ENCODE measurements around the gene SRXN1. TPM values are rescaled to one million over a fixed set of nuclear protein-coding genes. Genes with fewer than 3 reads are reported as not detected.

Gene SRXN1
- total RNA-seq, 1 experiment from 2014 or later = 42.6 TPM

GRCh38 chr20:687468-688203 lies 34.6 kb upstream of the SRXN1 start:
- intact Hi-C loops (cut with micrococcal nuclease) = no loop called here

DNA sequence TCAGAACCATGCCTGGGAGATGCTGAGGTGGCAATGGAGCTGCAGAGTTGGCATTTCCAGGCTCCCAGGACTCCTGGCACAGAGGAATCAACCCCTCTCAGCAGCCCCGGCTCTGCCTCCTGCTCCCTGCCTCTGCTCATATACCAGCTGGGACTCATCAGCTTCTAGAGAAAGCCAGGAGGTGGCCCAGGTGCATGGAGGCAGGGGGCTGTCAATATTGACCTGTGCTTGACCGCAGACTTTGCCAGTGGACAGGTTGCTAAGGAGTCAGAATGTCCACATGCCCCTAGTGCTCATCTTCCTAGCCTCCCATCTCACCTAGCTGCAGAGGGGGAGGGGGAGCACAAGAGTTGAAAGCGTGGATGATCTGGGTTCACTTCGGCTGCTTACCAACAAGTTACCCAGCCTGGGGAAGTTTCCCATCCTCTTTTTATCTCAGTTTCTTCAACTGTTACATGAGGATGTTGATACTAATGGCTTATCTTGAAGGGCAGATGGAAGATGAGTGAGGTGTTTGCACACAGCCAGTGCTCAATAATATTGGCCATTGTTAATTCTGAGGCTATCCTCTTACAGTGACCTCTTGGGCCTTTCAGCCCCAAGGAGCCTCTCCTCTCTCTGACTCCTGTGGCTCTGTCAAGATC lies 31.8 kb upstream of the SRXN1 start:
- ChIA-PET CTCF (interaction anchor here (0.9 kb wide), 1 partner anchor 18 kb away, joined by 3 read pairs; no protein-coding TSS in a partner anchor), POLR2A (no interaction called here)
- Mint-ChIP-seq H3K9me3 (ENCODE audit: unreplicated experiment) (no peaks in the 10 kb centered on the region), H3K27ac (ENCODE audit: low read depth, unreplicated experiment) (no peak overlapping the region), H3K4me1 (ENCODE audit: insufficient read depth, unreplicated experiment) (no peaks in the 10 kb centered on the region), H3K27me3 (ENCODE audit: insufficient read depth, unreplicated experiment) (peaks cover 70% of the 10 kb centered on the region), H3K36me3 (ENCODE audit: insufficient read depth, unreplicated experiment) (no peaks in the 10 kb centered on the region), H3K4me3 (ENCODE audit: unreplicated experiment) (no peak overlapping the region)
- no peak for TF ChIP-seq CTCF (IDR thresholded peaks at IDR 0.05; ENCODE audit: unreplicated experiment)
- intact Hi-C loops (cut with micrococcal nuclease) = no loop called here
- no TSS peak for BruUV-seq (replicated peaks)
- DNase-seq (ENCODE audit: unreplicated experiment) = no peak

More at GRCh38 chr20:687468-688203, 34.6 kb upstream of the SRXN1 start:
- Mint-ChIP-seq H3K4me1 (ENCODE audit: insufficient read depth, unreplicated experiment) (no peaks in the 10 kb centered on the region), H3K27ac (ENCODE audit: low read depth, unreplicated experiment) (no peak overlapping the region), H3K9me3 (ENCODE audit: unreplicated experiment) (no peaks in the 10 kb centered on the region), H3K27me3 (ENCODE audit: insufficient read depth, unreplicated experiment) (peaks cover 70% of the 10 kb centered on the region), H3K4me3 (ENCODE audit: unreplicated experiment) (no peak overlapping the region), H3K36me3 (ENCODE audit: insufficient read depth, unreplicated experiment) (no peaks in the 10 kb centered on the region)
- no peak for DNase-seq (ENCODE audit: unreplicated experiment)
- no TSS peak for BruUV-seq (replicated peaks)
- CTCF ChIA-PET = interaction anchor here (0.7 to 1.5 kb wide), 4 partner anchors 14 to 931 kb away, joined by 3 to 4 read pairs (median 3); no protein-coding TSS in a partner anchor
- POLR2A ChIA-PET = interaction anchor here (0.9 kb wide), 1 partner anchor 26 kb away, joined by 3 read pairs; no protein-coding TSS in a partner anchor
- no peak for TF ChIP-seq CTCF (IDR thresholded peaks at IDR 0.05; ENCODE audit: unreplicated experiment)

- no peaks in the 10 kb centered on the region for H3K36me3 Mint-ChIP-seq (ENCODE audit: insufficient read depth, unreplicated experiment)
- no peaks in the 10 kb centered on the region for H3K4me1 Mint-ChIP-seq (ENCODE audit: insufficient read depth, unreplicated experiment)
- ChIA-PET POLR2A (no interaction called here), CTCF (interaction anchor here (0.6 to 1.6 kb wide), 5 partner anchors 12 to 274 kb away, joined by 3 to 4 read pairs (median 4); no protein-coding TSS in a partner anchor)
- no TSS peak for BruUV-seq (replicated peaks)
- H3K27ac Mint-ChIP-seq (ENCODE audit: low read depth, unreplicated experiment) = no peak overlapping the region
- H3K9me3 Mint-ChIP-seq (ENCODE audit: unreplicated experiment) = no peaks in the 10 kb centered on the region
- intact Hi-C loops (cut with micrococcal nuclease) = no loop called here
- H3K4me3 Mint-ChIP-seq (ENCODE audit: unreplicated experiment) = no peak overlapping the region
- no peak for DNase-seq (ENCODE audit: unreplicated experiment)
- peaks cover 66% of the 10 kb centered on the region for H3K27me3 Mint-ChIP-seq (ENCODE audit: insufficient read depth, unreplicated experiment)
- TF ChIP-seq CTCF (IDR thresholded peaks at IDR 0.05; ENCODE audit: unreplicated experiment) = no peak
Measured at GRCh38 chr20:682123-682522, 29.1 kb upstream of the SRXN1 start.

GRCh38 chr20:680638-681187 lies 27.7 kb upstream of the SRXN1 start:
- Mint-ChIP-seq H3K4me3 (ENCODE audit: unreplicated experiment) (no peak overlapping the region), H3K27ac (ENCODE audit: low read depth, unreplicated experiment) (no peak overlapping the region), H3K27me3 (ENCODE audit: insufficient read depth, unreplicated experiment) (peaks cover 64% of the 10 kb centered on the region), H3K36me3 (ENCODE audit: insufficient read depth, unreplicated experiment) (no peaks in the 10 kb centered on the region), H3K4me1 (ENCODE audit: insufficient read depth, unreplicated experiment) (no peaks in the 10 kb centered on the region), H3K9me3 (ENCODE audit: unreplicated experiment) (no peaks in the 10 kb centered on the region)
- intact Hi-C loops (cut with micrococcal nuclease) = no loop called here
- CTCF ChIA-PET = interaction anchor here (0.7 to 1.1 kb wide), 3 partner anchors 14 to 275 kb away, joined by 3 to 5 read pairs (median 3); no protein-coding TSS in a partner anchor
- no TSS peak for BruUV-seq (replicated peaks)
- POLR2A ChIA-PET = no interaction called here
- no peak for DNase-seq (ENCODE audit: unreplicated experiment)
- no peak for TF ChIP-seq CTCF (IDR thresholded peaks at IDR 0.05; ENCODE audit: unreplicated experiment)

All from MCF 10A (cell line).